NOMO-1 treated with DMSO at 0.1 percent for 48 hours (cell line): Measurements from ENCODE around the gene ZFP2.

Experiments used
- DNase-seq: peaks from one replicate; lab custom pipeline; 2025; ENCODE audit not compliant: unreplicated experiment; lab: John Stamatoyannopoulos, UW

The ZFP2 gene

DNA sequence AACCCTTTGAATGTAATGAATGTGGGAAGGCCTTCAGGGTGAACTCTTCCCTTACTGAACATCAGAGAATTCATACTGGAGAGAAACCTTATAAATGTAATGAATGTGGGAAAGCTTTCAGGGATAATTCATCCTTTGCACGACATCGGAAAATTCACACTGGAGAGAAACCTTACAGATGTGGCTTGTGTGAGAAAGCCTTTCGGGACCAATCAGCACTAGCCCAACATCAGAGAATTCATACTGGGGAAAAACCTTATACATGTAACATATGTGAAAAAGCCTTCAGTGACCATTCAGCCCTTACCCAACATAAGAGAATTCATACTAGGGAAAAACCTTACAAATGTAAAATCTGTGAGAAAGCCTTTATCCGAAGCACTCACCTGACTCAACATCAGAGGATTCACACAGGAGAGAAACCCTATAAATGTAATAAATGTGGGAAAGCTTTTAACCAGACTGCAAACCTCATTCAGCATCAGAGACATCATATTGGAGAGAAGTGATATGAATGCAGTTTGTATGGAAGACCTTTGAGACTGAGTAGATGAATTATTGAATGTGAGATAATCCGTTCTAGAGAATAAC, 69.8 kb downstream of the ZFP2 start:
- DNase-seq = no peak

GRCh38 chr5:178981381-178981780, 85.7 kb downstream of the ZFP2 start:
- DNase-seq = no peak
